ENCODE data around the gene PTHLH. TPM values are rescaled to one million over a fixed set of nuclear protein-coding genes. Genes with fewer than 3 reads are reported as not detected.

PTHLH gene
- polyA plus RNA-seq, 1 donor (not counting 4 experiments of a cell fraction or from before 2014, with no cell fraction given): 775 TPM

DNA sequence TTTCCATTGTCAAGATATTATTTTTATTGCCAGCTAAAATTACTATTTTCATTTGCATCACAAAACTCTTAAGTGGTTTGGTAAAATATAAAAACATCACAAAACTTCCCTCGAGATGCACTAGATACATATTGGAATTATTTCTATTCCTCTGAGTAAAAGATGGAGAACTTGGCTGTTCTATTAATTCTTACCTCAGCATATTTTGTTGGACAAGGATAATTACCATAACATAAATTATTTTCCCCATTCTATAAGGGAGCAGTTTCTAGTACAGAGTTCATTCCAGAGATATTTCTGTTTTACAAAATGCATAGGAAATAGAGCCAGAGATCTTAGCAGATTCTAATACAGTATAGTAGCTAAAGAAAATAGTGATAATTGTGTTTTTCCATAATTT is 42.6 kb upstream of the PTHLH start:
- FAIRE-seq (no peak), DNase-seq (ENCODE audit: low read depth, low spot score) (no peak)
- no peaks in the 10 kb centered on the region for H3K27me3 ChIP-seq (ENCODE audit: control insufficient read depth, extremely low read depth, insufficient read depth, low read length)

DNA sequence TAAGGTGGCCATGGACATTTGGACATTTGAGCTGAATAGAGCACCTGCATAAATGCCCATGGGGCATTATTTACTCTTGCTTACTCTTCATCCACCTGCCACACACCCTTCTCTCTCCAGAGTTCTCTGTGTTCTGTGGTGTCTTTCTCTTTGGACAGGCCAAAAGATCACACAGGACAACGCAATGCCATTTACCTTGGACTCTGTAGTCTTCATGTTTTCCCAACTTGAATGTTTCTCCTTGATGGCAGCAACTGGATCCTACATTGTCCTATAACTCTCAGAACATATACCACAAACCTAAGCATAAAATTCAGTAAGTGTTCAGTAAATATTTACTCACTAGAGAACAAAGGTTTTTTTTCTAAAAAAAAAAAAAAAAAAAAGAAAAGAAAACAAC is 41.7 kb upstream of the PTHLH start:
- DNase-seq (ENCODE audit: low read depth, low spot score): no peak
- Histone ChIP-seq H3K27ac (ENCODE audit: control insufficient read depth, insufficient read depth, low read length) (no peak overlapping the region), H3K36me3 (ENCODE audit: control insufficient read depth in 2 of 2, extremely low read depth in 1 of 2, insufficient read depth in 2 of 2, low read length in 2 of 2) (no peaks in the 10 kb centered on the region), H3K4me2 (ENCODE audit: control insufficient read depth, extremely low read depth, insufficient read depth, low read depth, low read length) (no peak overlapping the region), H3K9ac (ENCODE audit: control insufficient read depth, extremely low read depth, insufficient read depth, low read length) (no peak overlapping the region), H3K9me1 (ENCODE audit: control insufficient read depth, extremely low read depth, insufficient read depth, low read length) (no peaks in the 10 kb centered on the region), H2AFZ (ENCODE audit: control insufficient read depth, low read length) (no peak overlapping the region), H3K9me3 (ENCODE audit: control insufficient read depth, low read depth, low read length) (no peaks in the 10 kb centered on the region), H3K4me1 (ENCODE audit: control insufficient read depth, extremely low read depth, insufficient read depth, low read length) (peaks cover 17% of the 10 kb centered on the region), H3K4me3 (ENCODE audit: control insufficient read depth in 2 of 3, extremely low read depth in 1 of 3, insufficient read depth in 2 of 3, low read depth in 1 of 3, low read length in 3 of 3) (no peak overlapping the region), H4K20me1 (ENCODE audit: control insufficient read depth, extremely low read depth, insufficient read depth, low read length) (no peaks in the 10 kb centered on the region), H3K79me2 (ENCODE audit: control insufficient read depth, insufficient read depth, low read length) (no peaks in the 10 kb centered on the region), H3K27me3 (ENCODE audit: control insufficient read depth, extremely low read depth, insufficient read depth, low read length) (no peaks in the 10 kb centered on the region)
- FAIRE-seq: no peak
- TF ChIP-seq EZH2 (IDR thresholded peaks at IDR 0.05; ENCODE audit: low read length): no peak
- TF ChIP-seq, protein P1, sequence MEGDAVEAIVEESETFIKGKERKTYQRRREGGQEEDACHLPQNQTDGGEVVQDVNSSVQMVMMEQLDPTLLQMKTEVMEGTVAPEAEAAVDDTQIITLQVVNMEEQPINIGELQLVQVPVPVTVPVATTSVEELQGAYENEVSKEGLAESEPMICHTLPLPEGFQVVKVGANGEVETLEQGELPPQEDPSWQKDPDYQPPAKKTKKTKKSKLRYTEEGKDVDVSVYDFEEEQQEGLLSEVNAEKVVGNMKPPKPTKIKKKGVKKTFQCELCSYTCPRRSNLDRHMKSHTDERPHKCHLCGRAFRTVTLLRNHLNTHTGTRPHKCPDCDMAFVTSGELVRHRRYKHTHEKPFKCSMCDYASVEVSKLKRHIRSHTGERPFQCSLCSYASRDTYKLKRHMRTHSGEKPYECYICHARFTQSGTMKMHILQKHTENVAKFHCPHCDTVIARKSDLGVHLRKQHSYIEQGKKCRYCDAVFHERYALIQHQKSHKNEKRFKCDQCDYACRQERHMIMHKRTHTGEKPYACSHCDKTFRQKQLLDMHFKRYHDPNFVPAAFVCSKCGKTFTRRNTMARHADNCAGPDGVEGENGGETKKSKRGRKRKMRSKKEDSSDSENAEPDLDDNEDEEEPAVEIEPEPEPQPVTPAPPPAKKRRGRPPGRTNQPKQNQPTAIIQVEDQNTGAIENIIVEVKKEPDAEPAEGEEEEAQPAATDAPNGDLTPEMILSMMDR (optimal IDR thresholded peaks at IDR 0.05 in 1 of 3, IDR thresholded peaks at IDR 0.05 in 1 of 3, conservative IDR thresholded peaks at IDR 0.05 in 1 of 3; ENCODE audit: extremely low read depth in 1 of 3, insufficient read depth in 2 of 3, low read length in 3 of 3): no peak
- dilution Hi-C loops (cut with MboI; ENCODE audit: extremely low pct_ligation_motif_present, low sequenced_read_pairs): no loop called here

More for the DNA sequence above, 42.6 kb upstream of the PTHLH start:
- Histone ChIP-seq H3K9me1 (ENCODE audit: control insufficient read depth, extremely low read depth, insufficient read depth, low read length) (no peaks in the 10 kb centered on the region), H3K9me3 (ENCODE audit: control insufficient read depth, low read depth, low read length) (no peaks in the 10 kb centered on the region), H3K79me2 (ENCODE audit: control insufficient read depth, insufficient read depth, low read length) (no peaks in the 10 kb centered on the region), H2AFZ (ENCODE audit: control insufficient read depth, low read length) (no peak overlapping the region), H3K4me3 (ENCODE audit: control insufficient read depth in 2 of 3, extremely low read depth in 1 of 3, insufficient read depth in 2 of 3, low read depth in 1 of 3, low read length in 3 of 3) (no peak overlapping the region), H3K27ac (ENCODE audit: control insufficient read depth, insufficient read depth, low read length) (no peak overlapping the region), H3K36me3 (ENCODE audit: control insufficient read depth in 2 of 2, extremely low read depth in 1 of 2, insufficient read depth in 2 of 2, low read length in 2 of 2) (no peaks in the 10 kb centered on the region), H3K4me1 (ENCODE audit: control insufficient read depth, extremely low read depth, insufficient read depth, low read length) (peaks cover 17% of the 10 kb centered on the region), H3K9ac (ENCODE audit: control insufficient read depth, extremely low read depth, insufficient read depth, low read length) (no peak overlapping the region), H4K20me1 (ENCODE audit: control insufficient read depth, extremely low read depth, insufficient read depth, low read length) (no peaks in the 10 kb centered on the region), H3K4me2 (ENCODE audit: control insufficient read depth, extremely low read depth, insufficient read depth, low read depth, low read length) (no peak overlapping the region)
- TF ChIP-seq, protein P1 (optimal IDR thresholded peaks at IDR 0.05 in 1 of 3, IDR thresholded peaks at IDR 0.05 in 1 of 3, conservative IDR thresholded peaks at IDR 0.05 in 1 of 3; ENCODE audit: extremely low read depth in 1 of 3, insufficient read depth in 2 of 3, low read length in 3 of 3): no peak
- no peak for TF ChIP-seq EZH2 (IDR thresholded peaks at IDR 0.05; ENCODE audit: low read length)
- dilution Hi-C loops (cut with MboI; ENCODE audit: extremely low pct_ligation_motif_present, low sequenced_read_pairs): no loop called here
